GM13976 (cell line): ENCODE data around the gene ZSWIM6.

ENCODE experiments used
- DNase-seq: peaks from one replicate; pipeline ENCODE4 v3.0.0; 2012; ENCODE audit warnings: low spot score
- in situ Hi-C: fragments of 300-500 bp; cut with MboI; formaldehyde crosslinking; loops from one replicate; pipeline ENCODE4 v1.12.0; 2022; ENCODE audit warnings: low sequenced_read_pairs, mixed read lengths, inconsistent platforms; ENCODE audit not compliant: unreplicated experiment
- TF ChIP-seq, protein P1 (sequence below): IDR thresholded peaks from 2 replicates; pipeline ENCODE4 v1.5.1; 2012; ENCODE audit warnings: borderline replicate concordance, mild to moderate bottlenecking; ENCODE audit not compliant: insufficient read depth; ENCODE audit errors: extremely low read depth, missing control alignments, control extremely low read depth

Gene ZSWIM6

DNA sequence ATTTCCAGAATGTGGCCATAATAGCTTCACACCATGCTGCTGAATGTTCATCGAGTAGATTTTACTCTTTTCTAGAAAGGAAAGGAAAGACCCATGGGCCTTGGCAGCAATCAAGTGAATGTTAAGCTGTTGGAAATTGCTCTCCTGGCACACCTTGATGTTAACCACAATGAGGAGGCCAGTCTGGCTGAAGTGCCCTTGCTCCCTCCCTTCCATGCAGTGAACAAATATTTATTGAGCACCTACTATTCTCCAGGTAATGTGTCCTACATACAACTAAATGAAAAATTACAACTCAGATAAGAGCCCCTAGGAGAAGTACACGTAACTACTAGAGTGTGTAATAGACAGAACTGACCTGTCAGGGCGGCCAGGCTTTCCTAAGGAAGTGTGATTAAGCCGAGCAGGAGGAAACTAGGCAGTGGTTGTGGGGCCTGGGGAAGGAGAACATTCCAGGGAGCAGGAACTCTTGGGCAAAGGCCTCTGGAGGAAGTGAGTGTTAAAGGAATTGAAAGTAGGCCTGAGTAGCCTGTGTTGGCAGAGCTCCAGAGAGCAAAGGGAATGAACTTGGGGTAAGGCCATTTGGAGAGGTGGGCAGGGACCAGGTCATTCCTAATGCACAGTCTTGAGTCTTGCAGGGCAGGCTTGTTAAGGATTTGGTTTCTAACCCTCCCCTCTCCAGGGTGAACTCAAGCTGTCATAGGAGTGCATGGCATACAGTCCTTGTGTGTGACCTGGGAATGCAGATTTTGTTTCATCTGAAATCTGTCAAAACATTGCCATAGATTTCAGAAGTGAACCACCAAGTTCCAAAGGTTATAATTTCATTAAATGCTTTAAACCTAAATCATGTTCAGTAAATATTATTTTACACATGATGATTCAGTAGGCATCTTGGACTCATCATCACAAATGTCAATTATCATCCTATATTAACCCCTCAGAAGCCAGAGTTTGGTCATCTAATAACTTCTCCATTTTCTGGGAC lies 9.0 kb upstream of the ZSWIM6 start:
- no peak for DNase-seq
- TF ChIP-seq, protein P1, sequence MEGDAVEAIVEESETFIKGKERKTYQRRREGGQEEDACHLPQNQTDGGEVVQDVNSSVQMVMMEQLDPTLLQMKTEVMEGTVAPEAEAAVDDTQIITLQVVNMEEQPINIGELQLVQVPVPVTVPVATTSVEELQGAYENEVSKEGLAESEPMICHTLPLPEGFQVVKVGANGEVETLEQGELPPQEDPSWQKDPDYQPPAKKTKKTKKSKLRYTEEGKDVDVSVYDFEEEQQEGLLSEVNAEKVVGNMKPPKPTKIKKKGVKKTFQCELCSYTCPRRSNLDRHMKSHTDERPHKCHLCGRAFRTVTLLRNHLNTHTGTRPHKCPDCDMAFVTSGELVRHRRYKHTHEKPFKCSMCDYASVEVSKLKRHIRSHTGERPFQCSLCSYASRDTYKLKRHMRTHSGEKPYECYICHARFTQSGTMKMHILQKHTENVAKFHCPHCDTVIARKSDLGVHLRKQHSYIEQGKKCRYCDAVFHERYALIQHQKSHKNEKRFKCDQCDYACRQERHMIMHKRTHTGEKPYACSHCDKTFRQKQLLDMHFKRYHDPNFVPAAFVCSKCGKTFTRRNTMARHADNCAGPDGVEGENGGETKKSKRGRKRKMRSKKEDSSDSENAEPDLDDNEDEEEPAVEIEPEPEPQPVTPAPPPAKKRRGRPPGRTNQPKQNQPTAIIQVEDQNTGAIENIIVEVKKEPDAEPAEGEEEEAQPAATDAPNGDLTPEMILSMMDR = no peak
- in situ Hi-C loops = no loop called here

DNA sequence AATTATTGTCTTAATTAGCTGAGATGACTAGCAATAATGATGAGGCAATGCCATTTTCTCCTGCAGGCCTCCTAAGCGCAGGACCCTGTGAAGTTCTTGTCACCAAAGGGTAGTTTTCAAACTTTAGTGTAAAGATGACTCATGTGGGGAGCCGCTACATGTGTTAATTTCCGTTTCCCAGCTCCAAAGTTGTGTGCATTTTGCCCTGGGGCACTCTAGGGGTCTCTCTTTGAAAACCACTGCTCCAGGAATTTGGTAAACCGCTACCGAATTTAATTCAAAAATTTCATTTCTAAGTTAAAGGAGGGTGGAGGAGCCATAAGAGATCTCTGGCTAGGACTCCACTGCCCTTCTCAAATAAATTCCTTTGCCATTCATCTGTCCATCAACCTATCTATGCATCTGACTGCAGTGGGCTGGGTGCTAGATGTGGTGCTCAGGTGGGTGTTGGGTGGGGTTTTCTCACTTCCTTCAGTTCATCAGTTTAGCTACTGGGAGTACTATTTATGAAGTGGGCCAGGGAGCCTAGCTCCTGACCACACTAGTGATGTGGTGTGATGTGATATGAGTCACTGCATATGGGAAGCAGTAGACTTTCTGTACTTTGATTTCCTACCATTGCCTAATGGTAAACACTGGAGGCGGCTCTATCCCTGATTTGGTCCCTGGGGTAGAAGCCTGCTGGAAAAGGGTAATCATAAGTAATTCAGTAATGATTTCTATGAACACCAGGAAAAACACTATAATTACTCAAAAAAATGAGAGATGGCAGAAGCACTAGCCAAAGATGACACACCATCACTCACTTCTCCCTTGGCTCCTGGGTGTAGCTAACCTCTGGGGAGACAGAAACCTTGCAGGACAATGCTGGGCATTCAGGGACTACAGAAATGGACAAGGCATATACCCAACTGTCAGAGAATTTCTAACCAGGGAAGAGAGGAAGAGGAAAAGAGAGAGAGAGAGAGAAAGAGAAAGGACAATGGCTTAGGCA lies 4.0 kb upstream of the ZSWIM6 start:
- in situ Hi-C loops = no loop called here
- peak; percentile 52 for DNase-seq
- TF ChIP-seq, protein P1 = no peak

DNA sequence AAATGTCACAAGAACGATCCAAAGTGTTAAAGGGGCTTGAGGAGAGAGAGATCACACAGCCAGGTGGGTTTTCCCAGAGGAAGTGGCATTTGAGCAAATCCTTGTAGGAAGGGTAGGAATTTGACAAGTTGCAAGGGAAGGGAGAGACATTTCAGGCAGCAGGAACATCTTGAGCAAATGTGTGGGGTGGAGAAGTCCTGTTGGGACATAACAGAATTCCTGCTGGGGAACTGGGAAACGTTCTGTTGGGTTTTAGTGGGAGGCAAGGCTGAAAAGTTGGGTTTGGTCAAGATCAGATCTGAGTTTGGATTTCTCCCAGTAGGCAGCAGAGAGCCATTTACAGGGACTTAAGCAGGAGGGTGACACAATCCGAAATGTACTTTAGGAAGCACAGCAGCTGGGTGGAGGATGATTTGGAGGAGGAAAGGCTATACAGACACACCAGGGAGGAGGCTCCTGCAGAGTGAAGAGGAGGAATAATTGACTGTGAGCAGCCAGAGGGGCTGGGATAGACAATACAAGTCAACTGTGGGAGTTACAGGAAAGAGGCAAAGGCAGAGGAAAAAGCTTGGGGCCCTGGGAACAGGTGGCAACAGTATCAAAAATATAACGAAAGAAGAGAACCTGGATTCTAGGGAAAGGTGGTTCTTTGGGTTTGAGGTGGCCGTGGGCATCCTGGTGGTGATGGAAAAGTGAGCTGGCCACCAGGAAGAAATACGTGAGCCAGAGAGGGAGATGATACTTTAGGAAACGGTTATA lies 3.1 kb upstream of the ZSWIM6 start:
- in situ Hi-C loops = no loop called here
- DNase-seq = no peak
- TF ChIP-seq, protein P1 = no peak

DNA sequence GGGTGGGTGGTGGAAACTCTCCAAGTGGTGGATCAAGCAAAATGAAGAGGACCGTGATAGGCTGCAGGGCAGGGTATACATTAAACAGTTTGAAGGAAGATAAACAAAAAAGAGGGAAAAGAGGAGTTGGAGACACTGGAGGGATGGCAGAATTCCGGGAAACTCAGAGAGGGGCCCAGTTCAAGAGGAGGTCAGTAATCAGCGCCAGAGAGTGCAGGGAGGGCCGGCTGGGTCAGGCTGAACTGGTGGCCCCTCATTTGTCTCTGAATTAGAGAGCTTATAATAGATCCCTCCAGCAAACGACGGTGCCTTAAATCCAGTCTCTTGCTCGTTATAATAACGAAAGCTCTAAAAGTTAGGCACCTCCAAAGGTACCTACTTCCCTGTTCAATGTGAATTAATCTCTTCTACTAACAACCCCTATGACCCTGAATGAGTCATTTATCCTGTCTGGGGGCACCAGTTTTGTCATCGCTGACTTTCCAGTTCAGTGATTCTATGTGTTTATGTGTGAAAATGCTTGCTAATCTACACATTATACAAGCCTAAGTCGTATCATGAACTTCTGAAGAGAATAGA lies 2.4 kb upstream of the ZSWIM6 start:
- TF ChIP-seq, protein P1 = no peak
- in situ Hi-C loops = no loop called here
- peak; percentile 26 for DNase-seq

DNA sequence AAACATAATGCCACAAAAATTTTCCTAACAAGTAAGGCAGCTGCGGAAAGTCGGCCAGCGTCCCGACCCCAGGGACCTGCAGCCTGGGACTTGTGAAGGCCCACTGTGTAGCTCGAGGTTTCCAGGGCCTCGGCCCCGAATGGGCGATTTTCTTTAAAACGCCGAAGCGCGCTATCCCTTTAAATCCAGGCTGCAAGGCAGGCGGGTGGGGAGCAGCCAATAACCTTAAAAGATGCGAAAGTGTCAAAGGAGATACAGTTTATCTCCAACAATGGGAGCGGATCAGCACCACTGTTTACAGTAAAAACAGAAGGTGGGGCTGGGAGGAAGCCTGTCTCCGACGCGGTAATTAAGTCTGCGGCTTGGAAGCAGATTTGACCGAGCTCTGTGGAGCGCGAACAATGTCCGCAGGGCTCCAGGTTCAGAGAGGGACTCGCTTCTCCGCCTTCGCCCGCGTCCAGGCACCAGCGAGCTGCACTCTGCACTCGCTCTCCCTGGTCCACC lies 1.7 kb upstream of the ZSWIM6 start:
- DNase-seq = peak; percentile 15
- TF ChIP-seq, protein P1 = no peak
- in situ Hi-C loops = no loop called here
